SH-SY5Y (cell line): ENCODE measurements around the gene SLC6A11.

Experiments
- GATA2 ChIP-seq: IDR thresholded peaks from 2 replicates; pipeline ENCODE4 v1.6.1; 2011; ENCODE audit warnings: mild to moderate bottlenecking, low read depth, low read length
- GATA3 ChIP-seq: IDR thresholded peaks from 2 replicates; pipeline ENCODE4 v1.6.1; 2011; ENCODE audit warnings: low read depth, mild to moderate bottlenecking, low read length, moderate library complexity

GRCh38 chr3:10822708-10823515 lies 6.9 kb downstream of the SLC6A11 start:
- TF ChIP-seq GATA2, result no peak
- no peak for TF ChIP-seq GATA3
